Measurements from ENCODE around the gene KRTAP12-2.
A peak's percentile ranks its signal among the peaks of the same experiment; 100 is the strongest.
"Not testable (repeated sequence)": the region's sequence is repeated elsewhere in the genome, so short reads cannot be mapped to it uniquely, and the experiment has no call there.

The KRTAP12-2 gene

DNA sequence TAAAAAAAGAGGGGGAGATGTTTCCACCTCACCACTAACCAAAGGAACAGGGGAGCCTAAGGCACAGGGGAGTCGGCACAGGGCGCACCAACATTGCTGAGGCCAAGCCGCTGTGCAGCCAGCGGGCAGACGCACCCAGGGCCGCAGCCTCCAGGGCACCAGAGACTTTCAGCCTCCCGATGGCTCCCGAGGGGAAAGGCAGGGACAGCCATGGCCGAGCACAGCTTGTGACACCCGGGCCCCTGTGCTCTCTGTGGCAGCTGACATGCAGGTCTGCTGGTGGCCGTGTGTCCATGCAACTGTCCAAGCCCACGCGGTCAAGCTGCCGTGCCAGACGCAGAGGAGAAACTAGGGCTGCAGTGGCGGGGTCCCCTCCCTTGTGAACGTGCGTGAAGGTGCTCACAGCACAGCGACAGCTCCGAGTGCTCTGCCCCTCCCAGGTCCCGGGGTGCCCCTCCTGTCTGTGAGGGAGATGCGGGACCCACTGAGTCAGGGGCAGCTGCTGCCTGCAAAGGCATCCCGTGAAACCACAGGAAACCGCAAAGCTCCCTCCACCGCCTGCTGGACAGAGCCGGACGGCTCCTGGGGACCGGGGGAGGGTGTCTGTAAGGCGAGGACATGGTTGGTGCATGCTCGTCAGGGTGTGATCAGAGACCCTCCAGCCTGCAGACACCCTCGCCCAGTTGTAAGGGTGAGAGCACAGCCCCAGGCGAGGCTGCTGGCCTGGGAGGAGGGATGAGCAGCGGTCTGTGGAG, 18.0 kb downstream of the KRTAP12-2 start:
- DNase-seq: no peak

DNA sequence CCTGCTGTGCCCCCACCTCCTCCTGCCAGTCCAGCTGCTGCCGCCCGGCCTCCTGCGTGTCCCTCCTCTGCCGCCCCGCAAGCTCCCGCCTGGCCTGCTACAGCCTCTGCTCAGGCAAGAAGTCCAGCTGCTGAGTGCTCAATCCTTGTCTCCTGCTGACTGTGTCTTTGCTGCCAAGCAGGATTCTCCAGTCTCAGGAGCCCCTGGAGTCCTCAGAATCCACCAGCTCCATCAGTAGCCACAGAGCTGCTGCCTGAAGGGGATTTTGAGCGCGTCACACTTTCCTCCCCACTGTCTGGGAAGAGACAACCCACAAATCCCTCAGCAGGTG, 19.5 kb downstream of the KRTAP12-2 start:
- no peak for DNase-seq

DNA sequence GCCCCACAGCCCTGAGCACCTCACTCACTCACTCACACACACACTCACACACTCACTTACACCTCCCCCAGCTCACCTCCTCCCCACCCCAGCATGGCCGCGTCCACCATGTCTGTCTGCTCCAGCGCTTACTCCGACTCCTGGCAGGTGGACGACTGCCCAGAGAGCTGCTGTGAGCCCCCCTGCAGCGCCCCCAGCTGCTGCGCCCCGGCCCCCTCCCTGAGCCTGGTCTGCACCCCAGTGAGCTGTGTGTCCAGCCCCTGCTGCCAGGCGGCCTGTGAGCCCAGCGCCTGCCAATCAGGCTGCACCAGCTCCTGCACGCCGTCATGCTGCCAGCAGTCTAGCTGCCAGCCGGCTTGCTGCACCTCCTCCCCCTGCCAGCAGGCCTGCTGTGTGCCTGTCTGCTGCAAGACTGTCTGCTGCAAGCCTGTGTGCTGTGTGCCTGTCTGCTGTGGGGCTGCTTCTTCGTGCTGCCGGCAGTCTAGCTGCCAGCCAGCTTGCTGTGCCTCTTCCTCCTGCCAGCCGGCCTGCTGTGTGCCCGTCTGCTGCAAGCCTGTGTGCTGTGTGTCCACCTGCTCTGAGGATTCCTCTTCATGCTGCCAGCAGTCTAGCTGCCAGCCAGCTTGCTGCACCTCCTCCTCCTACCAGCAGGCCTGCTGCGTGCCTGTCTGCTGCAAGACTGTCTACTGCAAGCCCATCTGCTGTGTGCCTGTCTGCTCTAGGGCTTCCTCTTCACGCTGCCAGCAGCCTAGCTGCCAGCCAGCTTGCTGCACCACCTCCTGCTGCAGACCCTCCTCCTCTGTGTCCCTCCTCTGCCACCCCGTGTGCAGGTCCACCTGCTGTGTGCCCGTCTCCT, 20.1 kb downstream of the KRTAP12-2 start, which contains the start of gene KRTAP10-11:
TSS of gene KRTAP10-11 (plus strand) at position 49 of the 856 bp plus-strand sequence. CDS start at position 94, 45 bp downstream.
- not testable (repeated sequence) for DNase-seq

DNA sequence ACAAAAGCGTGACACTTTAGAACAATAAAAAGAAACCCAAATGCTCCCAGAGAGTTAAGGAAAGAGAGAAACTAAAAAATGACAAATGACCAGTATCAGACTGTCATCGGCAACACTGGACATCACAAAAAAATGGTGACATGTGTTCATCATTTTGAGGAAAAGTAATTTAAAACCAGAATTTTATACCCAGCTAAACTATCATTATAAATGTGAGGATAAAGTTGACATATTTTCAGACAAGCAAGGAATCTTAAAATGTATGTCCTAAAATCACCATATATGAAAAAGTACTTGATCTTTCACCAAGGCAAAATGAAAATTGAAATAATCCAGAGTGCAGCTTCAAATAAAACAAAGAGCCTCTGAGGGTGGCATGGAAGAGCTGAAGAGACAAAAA, 21.8 kb downstream of the KRTAP12-2 start:
- DNase-seq: no peak

DNA sequence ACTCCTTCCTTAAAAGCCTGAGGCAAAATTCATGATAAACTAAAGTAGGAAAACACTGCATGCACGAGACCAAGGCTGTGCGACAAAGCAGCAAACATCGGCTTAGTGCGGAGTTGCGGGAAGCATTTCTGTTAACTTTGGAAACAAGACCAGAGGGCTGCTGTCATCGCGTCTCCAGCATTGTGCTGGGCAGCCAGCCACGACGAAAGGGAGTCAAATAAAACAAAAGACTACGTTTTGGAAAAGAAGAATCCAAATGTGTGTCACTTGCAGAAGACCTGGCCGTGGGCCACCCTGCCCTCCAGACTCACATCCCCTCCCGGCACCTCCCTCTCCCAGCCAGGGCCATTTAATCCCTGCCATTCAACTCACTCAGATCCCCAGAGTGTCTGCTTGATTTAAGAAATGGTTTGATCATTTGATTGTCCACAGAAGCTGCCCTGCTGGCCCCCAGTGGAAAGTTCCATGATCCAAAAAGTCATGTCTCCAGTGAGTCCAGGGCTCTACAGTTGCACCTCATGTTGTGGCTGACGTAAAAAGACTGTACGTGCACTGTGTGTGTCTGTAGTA, 22.9 kb downstream of the KRTAP12-2 start:
- DNase-seq: no peak

DNA sequence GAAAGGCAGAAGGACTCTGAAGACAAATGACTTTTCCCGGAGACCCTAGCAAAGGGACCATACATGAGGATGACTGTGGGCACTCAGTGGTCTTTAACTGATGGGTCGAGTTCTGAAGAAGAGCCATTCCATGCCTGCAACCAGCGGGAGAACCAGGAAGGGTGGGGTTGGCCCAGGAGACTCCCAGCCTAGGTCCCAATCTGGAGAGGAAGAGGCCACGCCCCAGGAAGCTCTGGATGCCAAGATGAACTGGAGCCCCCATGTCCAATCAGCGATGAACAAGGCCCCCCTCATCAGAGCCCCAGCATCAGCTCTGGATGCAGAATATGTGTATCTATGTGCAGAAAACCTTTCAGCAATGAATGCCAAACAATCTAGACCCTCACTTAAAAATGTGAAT, 26.0 kb downstream of the KRTAP12-2 start:
- no peak for DNase-seq

DNA sequence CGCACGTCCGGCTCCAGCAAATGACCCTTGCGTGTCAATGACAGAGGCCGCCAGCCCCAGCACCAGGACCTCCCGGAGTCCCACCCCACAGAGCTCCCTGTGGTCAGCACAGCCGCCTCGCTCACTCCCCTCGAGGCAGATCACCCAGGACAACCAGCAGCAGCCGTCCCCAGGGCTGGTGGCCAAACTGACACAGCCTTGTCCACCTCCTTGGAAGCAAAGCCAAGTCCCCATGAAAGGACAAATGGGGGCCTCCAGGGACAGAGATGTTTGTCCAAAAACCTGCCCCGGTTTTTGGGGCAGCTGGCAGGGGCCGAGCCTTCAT, 27.4 kb downstream of the KRTAP12-2 start:
- no peak for DNase-seq

DNA sequence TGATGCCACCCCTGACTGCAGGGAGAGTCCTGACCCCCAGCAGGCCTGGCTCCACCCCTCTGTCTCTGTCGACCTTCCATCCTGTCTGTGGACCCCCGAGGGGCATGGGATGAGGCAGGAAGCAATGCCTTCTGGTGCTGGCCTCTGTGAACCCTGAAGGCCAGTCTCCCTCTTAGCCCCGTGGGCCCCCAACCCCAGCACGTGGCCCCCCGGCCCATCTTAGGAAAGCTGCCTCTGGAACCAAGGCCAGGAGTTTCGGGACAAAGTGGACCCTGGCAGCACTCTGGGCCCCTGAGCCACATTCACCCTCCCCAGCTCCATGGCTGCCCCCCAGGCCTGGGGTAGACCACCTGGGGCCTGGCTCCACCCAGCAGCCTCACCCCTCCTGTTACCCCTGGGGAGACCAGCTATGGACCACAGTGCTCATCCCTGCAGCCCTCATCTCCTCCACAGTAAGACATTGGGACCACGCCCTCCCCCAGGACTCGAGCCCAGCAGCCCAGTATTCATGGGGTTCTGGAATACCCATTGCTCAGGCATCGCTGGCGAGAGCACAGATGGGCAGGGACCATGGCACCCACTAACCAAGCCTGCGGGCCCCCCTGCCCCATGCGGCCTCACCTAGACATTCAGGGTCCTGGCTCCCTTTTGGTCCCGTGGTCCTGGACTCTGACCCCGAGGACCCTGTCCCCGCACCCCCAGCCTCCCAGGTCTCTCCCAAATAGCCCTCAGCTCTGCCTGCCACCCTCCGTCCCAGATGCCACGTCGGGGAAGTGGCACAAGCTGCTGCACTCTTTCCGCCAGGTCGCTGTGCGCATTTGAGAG, 28.0 kb downstream of the KRTAP12-2 start:
- DNase-seq: not testable (repeated sequence)

DNA sequence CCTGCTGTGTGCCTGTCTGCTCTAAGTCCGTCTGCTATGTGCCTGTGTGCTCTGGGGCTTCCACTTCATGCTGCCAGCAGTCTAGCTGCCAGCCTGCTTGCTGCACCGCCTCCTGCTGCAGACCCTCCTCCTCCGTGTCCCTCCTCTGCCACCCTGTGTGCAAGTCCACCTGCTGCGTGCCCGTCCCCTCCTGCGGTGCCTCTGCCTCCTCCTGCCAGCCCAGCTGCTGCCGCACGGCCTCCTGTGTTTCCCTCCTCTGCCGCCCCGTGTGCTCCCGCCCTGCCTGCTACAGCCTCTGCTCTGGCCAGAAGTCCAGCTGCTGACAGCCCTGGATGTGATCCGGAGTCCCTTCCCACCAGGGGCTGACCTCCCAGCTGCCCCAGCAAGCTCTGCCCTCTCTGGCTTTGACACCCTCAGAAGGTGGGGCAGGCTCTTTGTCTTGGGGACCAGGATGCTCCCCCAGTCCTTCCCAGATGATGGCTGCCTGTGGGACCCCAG, 28.8 kb downstream of the KRTAP12-2 start:
- not testable (repeated sequence) for DNase-seq

DNA sequence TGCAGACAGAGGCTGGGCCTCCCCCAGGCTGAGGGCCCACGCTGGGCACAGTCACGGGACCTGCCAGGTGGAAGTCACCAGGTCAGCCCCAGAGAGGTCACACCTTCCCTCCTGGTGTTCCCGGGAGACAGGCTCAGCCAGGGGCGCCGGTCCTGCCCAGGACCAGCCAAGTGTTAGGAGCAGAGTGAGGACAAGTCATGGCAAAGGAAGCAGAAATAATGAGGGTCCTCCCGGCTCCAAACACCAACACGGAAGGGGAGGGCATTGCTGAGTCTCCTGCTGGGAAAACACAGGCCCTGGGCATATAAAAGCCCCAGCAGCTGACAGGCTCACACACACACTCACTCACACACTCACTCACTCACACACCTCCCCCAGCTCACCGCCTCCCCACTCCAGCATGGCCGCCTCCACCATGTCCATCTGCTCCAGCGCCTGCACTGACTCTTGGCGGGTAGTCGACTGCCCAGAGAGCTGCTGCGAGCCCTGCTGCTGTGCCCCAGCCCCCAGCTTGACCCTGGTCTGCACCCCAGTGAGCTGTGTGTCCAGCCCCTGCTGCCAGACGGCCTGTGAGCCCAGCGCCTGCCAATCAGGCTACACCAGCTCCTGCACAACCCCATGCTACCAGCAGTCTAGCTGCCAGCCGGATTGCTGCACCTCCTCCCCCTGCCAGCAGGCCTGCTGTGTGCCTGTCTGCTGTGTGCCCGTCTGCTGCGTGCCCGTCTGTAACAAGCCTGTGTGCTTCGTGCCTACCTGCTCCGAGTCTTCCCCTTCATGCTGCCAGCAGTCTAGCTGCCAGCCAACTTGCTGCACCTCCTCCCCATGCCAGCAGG, 29.5 kb downstream of the KRTAP12-2 start, which contains the start of gene KRTAP10-10:
TSS of gene KRTAP10-10 (plus strand) at position 339 of the 833 bp plus-strand sequence. CDS start at position 401, 62 bp downstream.
- DNase-seq: no peak

DNA sequence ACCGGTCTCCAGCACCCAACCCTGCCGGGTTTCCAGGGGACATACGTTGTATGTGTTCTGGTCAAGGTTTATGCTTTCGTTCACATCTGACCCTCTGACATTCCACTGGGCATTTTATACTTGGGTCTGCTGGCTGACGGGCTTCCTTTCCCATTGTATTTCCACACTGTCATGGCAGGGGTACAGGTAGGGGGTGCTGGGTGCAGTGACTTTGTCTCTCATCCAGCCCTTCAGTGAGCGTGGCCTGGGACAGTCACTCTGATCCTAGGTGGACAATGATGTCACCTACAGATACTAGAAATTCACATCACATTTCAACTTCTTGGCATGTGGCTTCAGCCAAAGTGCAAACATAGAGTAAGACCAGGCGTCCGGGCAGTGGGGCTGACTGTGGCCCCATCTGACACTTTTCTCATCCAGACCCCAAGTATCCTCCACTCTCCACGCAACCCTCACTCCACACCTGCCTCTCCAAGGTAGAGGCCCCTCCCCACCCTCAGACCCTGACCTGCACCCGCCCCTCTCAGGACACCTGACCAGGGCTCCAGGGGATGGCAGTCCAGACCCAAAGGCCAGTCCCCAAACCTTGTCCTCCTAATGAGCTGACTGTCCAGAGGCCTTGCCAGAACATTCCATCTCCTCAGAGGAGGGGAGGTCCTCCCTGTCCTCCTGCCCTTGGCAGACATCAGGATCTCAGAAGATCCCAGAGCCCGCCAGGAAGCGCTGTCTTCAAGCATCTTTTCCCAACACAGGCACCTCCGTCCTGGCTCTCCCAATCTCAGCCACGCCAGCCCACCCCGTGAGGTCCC, 30.3 kb downstream of the KRTAP12-2 start:
- DNase-seq: no peak

DNA sequence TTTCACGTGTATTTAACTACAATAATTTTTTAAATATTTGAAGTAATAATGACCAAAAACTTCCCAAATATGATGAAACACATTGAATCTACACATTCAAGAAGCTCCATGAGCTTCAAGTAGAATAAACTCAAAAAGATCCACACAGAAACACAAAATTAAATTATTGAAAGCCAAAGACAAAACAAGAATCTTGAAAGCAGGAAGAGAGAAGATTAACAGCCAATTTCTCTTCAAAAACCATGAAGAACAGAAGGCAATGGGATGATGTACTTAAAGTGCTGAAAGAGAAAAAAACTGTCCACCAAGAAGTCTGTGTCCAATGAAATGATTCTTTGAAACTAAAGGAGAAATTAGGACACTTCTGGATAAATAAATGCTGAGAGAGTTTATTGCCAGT, 34.7 kb downstream of the KRTAP12-2 start:
- DNase-seq: no peak

DNA sequence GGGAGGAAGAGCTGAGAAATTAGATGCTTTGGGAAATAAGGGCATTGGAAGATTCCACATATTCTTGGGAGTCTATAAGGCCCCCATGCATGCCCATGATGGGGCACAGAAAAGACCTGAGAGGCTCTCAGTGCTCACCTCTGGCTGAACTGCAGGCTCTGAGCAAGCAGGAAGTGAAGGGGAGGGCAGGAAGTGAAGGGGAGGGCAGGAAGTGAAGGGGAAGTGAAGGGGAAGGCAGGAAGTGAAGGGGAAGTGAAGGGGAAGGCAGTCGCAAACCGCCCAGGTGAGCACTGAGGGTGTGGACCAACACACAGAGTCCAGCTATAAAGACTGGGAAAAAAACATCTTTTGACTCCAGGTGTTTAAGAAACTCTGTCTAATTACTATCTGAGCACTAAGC, 36.3 kb downstream of the KRTAP12-2 start:
- DNase-seq: no peak

DNA sequence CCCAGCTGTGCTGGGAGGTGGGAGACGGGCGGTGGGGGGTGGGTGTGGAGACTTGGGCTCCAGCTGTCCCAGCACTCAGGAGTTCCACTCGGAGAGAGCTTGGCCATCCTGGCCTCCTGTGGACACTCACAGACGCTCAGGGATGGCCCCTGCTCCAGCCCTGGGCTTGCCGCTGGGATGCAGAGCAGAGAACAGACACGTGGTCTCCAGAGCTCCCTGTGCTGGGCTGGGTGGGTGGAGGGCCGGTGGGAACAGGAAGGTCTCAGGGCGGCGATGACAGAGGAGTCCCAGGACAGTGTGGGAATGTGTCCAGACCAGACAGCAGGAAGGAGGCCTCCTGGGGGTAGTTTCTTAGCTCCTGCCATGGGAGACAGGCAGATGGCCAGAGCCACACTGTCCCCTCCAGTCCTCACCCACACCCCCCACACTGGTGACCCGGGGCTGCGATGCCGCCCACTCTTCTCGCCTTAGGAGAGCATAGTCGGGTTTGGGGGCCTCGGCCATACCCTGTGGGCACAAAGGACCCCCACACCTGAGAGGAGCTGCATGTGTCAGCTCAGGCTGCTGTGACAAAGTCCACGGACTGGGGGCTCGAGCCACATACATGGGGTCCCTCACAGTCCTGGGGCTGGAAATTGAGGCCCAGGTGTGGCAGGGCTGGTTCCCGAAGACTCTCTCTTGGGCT, 37.9 kb downstream of the KRTAP12-2 start:
- no peak for DNase-seq

DNA sequence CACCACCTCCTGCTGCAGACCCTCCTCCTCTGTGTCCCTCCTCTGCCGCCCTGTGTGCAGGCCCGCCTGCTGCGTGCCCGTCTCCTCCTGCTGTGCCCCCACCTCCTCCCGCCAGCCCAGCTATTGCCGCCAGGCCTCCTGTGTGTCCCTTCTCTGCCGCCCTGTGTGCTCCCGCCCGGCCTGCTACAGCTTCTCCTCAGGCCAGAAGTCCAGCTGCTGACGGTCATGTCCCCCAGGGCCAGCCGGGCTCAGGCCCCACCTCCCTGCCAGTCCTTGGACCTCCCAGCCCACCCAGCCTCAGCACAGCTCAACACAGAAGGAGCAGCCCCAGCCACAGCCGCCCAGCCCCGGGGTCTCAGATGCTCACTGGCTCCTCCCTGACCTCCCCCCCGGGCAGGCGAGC, 38.9 kb downstream of the KRTAP12-2 start:
- DNase-seq: not testable (repeated sequence)

DNA sequence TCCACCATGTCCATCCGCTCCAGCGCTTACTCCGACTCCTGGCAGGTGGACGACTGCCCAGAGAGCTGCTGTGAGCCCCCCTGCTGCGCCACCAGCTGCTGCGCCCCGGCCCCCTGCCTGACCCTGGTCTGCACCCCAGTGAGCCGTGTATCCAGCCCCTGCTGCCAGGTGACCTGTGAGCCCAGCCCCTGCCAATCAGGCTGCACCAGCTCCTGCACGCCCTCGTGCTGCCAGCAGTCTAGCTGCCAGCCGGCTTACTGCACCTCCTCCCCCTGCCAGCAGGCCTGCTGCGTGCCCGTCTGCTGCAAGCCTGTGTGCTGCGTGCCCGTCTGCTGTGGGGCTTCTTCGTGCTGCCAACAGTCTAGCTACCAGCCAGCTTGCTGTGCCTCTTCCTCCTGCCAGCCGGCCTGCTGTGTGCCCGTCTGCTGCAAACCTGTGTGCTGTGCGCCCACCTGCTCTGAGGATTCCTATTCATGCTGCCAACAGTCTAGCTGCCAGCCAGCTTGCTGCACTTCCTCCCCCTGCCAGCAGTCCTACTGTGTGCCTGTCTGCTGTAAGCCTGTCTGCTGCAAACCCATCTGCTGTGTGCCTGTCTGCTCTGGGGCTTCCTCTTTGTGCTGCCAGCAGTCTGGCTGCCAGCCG, 39.4 kb downstream of the KRTAP12-2 start:
- peak; percentile 43 for DNase-seq

DNA sequence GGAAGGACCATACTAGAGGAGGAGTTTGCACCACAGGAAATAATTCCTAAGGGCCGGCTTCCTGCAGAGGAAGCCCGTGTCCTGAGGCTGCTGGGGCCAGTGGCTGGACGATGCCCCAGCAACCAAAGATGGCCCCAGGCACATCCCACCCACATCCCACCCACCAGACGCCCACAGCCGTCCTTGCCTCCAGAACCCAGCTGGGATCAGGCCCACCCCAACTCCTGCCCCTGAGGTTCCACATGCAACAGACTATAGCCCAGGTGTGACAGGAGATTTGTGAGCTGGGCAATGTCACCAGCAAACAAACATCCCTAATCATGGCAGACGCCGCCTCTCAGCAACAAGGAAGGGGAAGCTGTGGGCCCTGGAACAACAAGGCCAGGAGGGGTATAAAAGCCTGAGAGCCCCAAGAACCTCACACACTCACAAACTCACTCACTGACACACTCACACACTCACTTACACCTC, 40.0 kb downstream of the KRTAP12-2 start, which contains the start of gene KRTAP10-9:
TSS of gene KRTAP10-9 (plus strand) at position 421 of the 471 bp plus-strand sequence. CDS start 79 bp downstream, outside the sequence.
- no peak for DNase-seq

DNA sequence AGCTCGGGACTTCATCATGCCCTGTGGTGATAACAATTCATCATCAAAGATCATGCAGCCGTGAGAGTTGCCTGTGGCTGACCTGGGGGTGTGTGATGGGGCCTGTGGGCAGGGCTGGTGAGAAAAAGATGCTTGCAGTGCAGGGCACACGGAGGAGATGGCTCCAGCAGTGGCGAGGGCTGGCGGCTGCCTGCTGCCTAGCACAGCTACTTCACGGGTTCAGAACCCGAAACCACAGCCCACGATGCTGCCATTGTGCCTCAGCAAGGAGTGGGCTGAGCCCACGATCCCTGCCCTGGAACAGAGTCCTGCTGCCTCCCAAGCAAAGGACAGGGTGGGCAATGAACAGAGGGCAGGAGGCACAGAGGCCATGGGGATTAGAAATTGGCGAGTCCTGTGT, 40.5 kb downstream of the KRTAP12-2 start:
- peak; percentile 42 for DNase-seq

DNA sequence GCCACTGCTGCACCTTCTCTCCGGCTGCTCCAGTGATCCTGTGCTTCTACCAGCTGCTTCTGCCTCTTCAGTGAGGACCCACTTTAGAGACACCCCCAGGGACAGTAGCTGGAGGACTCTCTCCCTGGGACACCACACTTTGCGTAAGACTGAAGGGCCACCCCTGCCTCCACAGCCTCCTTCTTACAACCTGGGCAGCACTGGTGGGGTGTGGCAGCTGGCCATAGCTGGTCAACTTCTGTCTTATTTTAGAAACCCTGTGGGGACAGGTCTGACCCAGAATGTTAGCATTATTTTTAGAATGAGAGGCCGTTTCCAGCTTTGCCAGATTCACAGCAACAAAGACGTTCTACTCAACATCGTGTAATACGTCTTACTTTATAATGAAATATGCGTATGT, 41.0 kb downstream of the KRTAP12-2 start:
- no peak for DNase-seq
